ENCODE results near the gene ZBTB7C. TPM values are rescaled to one million over a fixed set of nuclear protein-coding genes. Genes with fewer than 3 reads are reported as not detected.

ZBTB7C gene
- total RNA-seq, 1 experiment from 2014 or later, result 0.33 TPM

GRCh38 chr18:48404716-48405507 lies 4.3 kb downstream of the ZBTB7C start:
- Histone ChIP-seq H3K23ac (ENCODE audit: insufficient read length, low read depth, low read length) (no peak overlapping the region), H3K4me2 (ENCODE audit: insufficient read depth, insufficient read length, low read length) (no peak overlapping the region), H3K27ac (ENCODE audit: insufficient read length, low read depth, low read length) (no peak overlapping the region), H3T11ph (ENCODE audit: low read length) (no peak overlapping the region), H3K79me1 (ENCODE audit: insufficient read depth, low read depth, low read length, poor library complexity, severe bottlenecking) (no peaks in the 10 kb centered on the region), H3K4ac (ENCODE audit: low read depth, low read length) (no peak overlapping the region), H3K56ac (ENCODE audit: insufficient read length, low read depth, low read length) (no peak overlapping the region), H4K20me1 (ENCODE audit: control insufficient read depth, insufficient read depth, insufficient read length) (no peaks in the 10 kb centered on the region), H2BK120ac (ENCODE audit: low read depth, low read length, poor library complexity, severe bottlenecking) (no peak overlapping the region), H3K14ac (ENCODE audit: insufficient read depth, low read length) (no peak overlapping the region), H2AFZ (ENCODE audit: low read length) (no peak overlapping the region), H3K27me3 (ENCODE audit: insufficient read depth, low read length) (peaks cover 24% of the 10 kb centered on the region), H3K4me1 (ENCODE audit: insufficient read depth, low read length) (no peaks in the 10 kb centered on the region), H4K5ac (ENCODE audit: insufficient read length, low read depth, low read length) (no peak overlapping the region), H4K8ac (replicated peaks; ENCODE audit: insufficient read length, low read depth, low read length) (no peak overlapping the region), H4K91ac (ENCODE audit: insufficient read length, low read depth, low read length) (no peak overlapping the region), H3K79me2 (ENCODE audit: insufficient read depth, low read length) (no peaks in the 10 kb centered on the region), H2AK5ac (ENCODE audit: insufficient read length, low read length) (no peak overlapping the region), H3K23me2 (ENCODE audit: insufficient read length, low read depth, low read length, poor library complexity, severe bottlenecking) (peaks cover 12% of the 10 kb centered on the region), H2BK12ac (ENCODE audit: insufficient read length, low read depth, low read length) (no peak overlapping the region), H2BK15ac (ENCODE audit: low read depth, low read length) (no peak overlapping the region), H3K9me3 (ENCODE audit: control insufficient read depth, low read depth, low read length) (no peaks in the 10 kb centered on the region), H3K9ac (ENCODE audit: extremely low read depth, insufficient read length, low read length) (no peak overlapping the region), H2BK5ac (ENCODE audit: insufficient read length, low read length) (no peak overlapping the region), H2BK20ac (ENCODE audit: low read depth, low read length, poor library complexity, severe bottlenecking) (no peak overlapping the region), H3K18ac (ENCODE audit: insufficient read length, low read depth, low read length) (no peak overlapping the region)
- Mint-ChIP-seq H3K9me3 (no peaks in the 10 kb centered on the region), H3K27me3 (ENCODE audit: low read depth) (peaks cover 66% of the 10 kb centered on the region), H3K36me3 (ENCODE audit: insufficient read depth in 1 of 3, low read depth in 3 of 3) (no peaks in the 10 kb centered on the region), H3K27ac (no peak overlapping the region), H3K4me3 (no peak overlapping the region), H3K4me1 (peaks cover 17 to 33% of the 10 kb centered on the region in 2 experiments)
- no peak for DNase-seq
- TF ChIP-seq CTCF (conservative IDR thresholded peaks at IDR 0.05), result no peak
- WGBS (ENCODE audit: extremely low coverage, insufficient read length, low lambda C conversion rate), result no CpG with 5 or more reads among the region's 8 CpGs

All from H9 (cell line).